GM18502 (cell line): Measurements from ENCODE around the gene MRPL34.
"Not testable (repeated sequence)": the region's sequence is repeated elsewhere in the genome, so short reads cannot be mapped to it uniquely, and the experiment has no call there.

Experiments used
- ATAC-seq: cut with Tn5 transposase; IDR thresholded peaks from one replicate; pipeline ENCODE4 v1.9.1; 2021; ENCODE audit warnings: mild to moderate bottlenecking; ENCODE audit not compliant: unreplicated experiment, poor library complexity

The MRPL34 gene

GRCh38 chr19:17305517-17306284 is at the start of gene MRPL34:
Gene MRPL34 (plus strand): TSS chr19:17305872. CDS start chr19:17305893, 21 bp downstream.
- peak; percentile 58 for ATAC-seq

- ATAC-seq: no peak
These were observed 49.5 kb upstream of the MRPL34 start for GRCh38 chr19:17256130-17256529.

GRCh38 chr19:17259118-17259780 is 46.4 kb upstream of the MRPL34 start:
- ATAC-seq: no peak

GRCh38 chr19:17259934-17260333 is 45.7 kb upstream of the MRPL34 start:
- ATAC-seq: no peak

GRCh38 chr19:17260842-17261325 is 44.8 kb upstream of the MRPL34 start:
- ATAC-seq: peak; percentile 80

GRCh38 chr19:17262557-17262956 is 43.1 kb upstream of the MRPL34 start:
- no peak for ATAC-seq

- no peak for ATAC-seq
These were observed 41.7 kb upstream of the MRPL34 start for GRCh38 chr19:17263712-17264640.

GRCh38 chr19:17264641-17264979 is 41.1 kb upstream of the MRPL34 start, which contains the start of gene USHBP1:
Gene USHBP1 (minus strand): TSS chr19:17264745. CDS start chr19:17264299, 446 bp downstream.
- no peak for ATAC-seq

- no peak for ATAC-seq
These were observed 39.6 kb upstream of the MRPL34 start for GRCh38 chr19:17266026-17266425.

- ATAC-seq: no peak
These were observed 39.1 kb upstream of the MRPL34 start for GRCh38 chr19:17266589-17266974.

GRCh38 chr19:17266975-17267788 is 38.5 kb upstream of the MRPL34 start, which contains the start of gene BABAM1:
Gene BABAM1 (plus strand): TSS chr19:17267443. CDS start chr19:17268807, 1,364 bp downstream.
- ATAC-seq: peak; percentile 90

GRCh38 chr19:17268754-17269153 is 36.9 kb upstream of the MRPL34 start:
- no peak for ATAC-seq

GRCh38 chr19:17274892-17275291 is 30.8 kb upstream of the MRPL34 start:
- ATAC-seq: not testable (repeated sequence)

- no peak for ATAC-seq
These were observed 30.1 kb upstream of the MRPL34 start for GRCh38 chr19:17275441-17276175.

- no peak for ATAC-seq
These were observed 26.2 kb upstream of the MRPL34 start for GRCh38 chr19:17279436-17279835.

GRCh38 chr19:17281391-17282304 is 24.0 kb upstream of the MRPL34 start, which contains the start of gene ANKLE1:
Gene ANKLE1 (plus strand): TSS chr19:17281901. CDS start chr19:17281921, 20 bp downstream.
- ATAC-seq: peak; percentile 45

GRCh38 chr19:17282488-17283125 is 23.1 kb upstream of the MRPL34 start:
- ATAC-seq: peak; percentile 67
